ENCODE data around the gene KCNQ1OT1.

GRCh38 chr11:2625183-2625582 lies 74.6 kb downstream of the KCNQ1OT1 start:
- TF ChIP-seq CTCF (IDR thresholded peaks at IDR 0.05) (no peak), POLR2A (IDR thresholded peaks at IDR 0.05) (no peak)
